Esophagus squamous epithelium (tissue), 5 donors: Measurements from ENCODE around the gene SH3BP5. TPM values are rescaled to one million over a fixed set of nuclear protein-coding genes. Genes with fewer than 3 reads are reported as not detected.
A peak's percentile ranks its signal among the peaks of the same experiment; 100 is the strongest.

ENCODE experiments used
- DNase-seq: peaks from one replicate; lab custom pipeline; 2025; lab: John Stamatoyannopoulos, UW
- H3K27ac ChIP-seq, 4 donors: fragments of 200-600 bp; sonication (generic); one replicate each; pipeline ENCODE4 v1.5.1; 2016 to 2019; ENCODE audit warnings: mild to moderate bottlenecking in 1 of 4
- H3K27me3 ChIP-seq, 4 donors: fragments of 200-600 bp; sonication (generic); 1 replicate in 3 of 4; 2 replicates in 1 of 4; pipeline versions ENCODE4 v1.5.1 to v1.6.0; 2017 to 2021; ENCODE audit warnings: antibody characterized with exemption in 1 of 4
- H3K36me3 ChIP-seq, 3 donors: fragments of 200-600 bp; sonication (generic); one replicate each; pipeline ENCODE4 v1.5.1; 2016 to 2019
- H3K4me1 ChIP-seq, 3 donors: fragments of 200-600 bp; sonication (generic); one replicate each; pipeline ENCODE4 v1.5.1; 2017 to 2019
- H3K4me3 ChIP-seq, 4 donors: fragments of 200-600 bp; sonication (generic); 1 replicate in 3 of 4; 2 replicates in 1 of 4; pipeline ENCODE4 v1.5.1; 2016 to 2019; ENCODE audit warnings: mild to moderate bottlenecking in 2 of 4, moderate library complexity in 1 of 4
- H3K9me3 ChIP-seq, 3 donors: fragments of 200-600 bp; sonication (generic); one replicate each; pipeline ENCODE4 v1.5.1; 2016 to 2019
- CTCF ChIP-seq, 6 experiments: fragments of 450-650 bp in 4 of 6; fragments of 200-600 bp in 2 of 6; sonication (generic) in 2 of 6; IDR thresholded peaks; one replicate each; pipeline ENCODE4 v1.5.1; 2016 to 2019; ENCODE audit warnings: antibody characterized with exemption in 6 of 6, mild to moderate bottlenecking in 4 of 6, moderate library complexity in 4 of 6
- POLR2A ChIP-seq, 4 donors: fragments of 450-650 bp; IDR thresholded peaks; one replicate each; pipeline ENCODE4 v1.6.1; 2017; ENCODE audit warnings: antibody characterized with exemption in 4 of 4, mild to moderate bottlenecking in 4 of 4, moderate library complexity in 3 of 4
- WGBS, 2 donors: methylation state at CpG; one replicate each; pipeline ENCODE4 v1.1.5; 2018; 5-methylcytosine and 5-hydroxymethylcytosine counted together
- intact Hi-C: fragments of 100-400 bp; cut with DNase I; formaldehyde crosslinking; loops from one replicate; pipeline ENCODE4 v1.15.0; 2022
- total RNA-seq, 4 donors: library from RNA; depleted of rRNA; stranded (reverse); fragments of >200 nt; gene quantifications; one replicate each; pipeline ENCODE4 v1.1.0, GENCODE V29; 2016
- donor health status: DM: yes; HTN: yes; CAD: no.

Gene SH3BP5
- total RNA-seq, 4 donors from 2014 or later: 8.5 to 33.8 (median 18.0) TPM

- TF ChIP-seq CTCF (IDR thresholded peaks at IDR 0.05) (no peak), POLR2A (IDR thresholded peaks at IDR 0.05) (peak in 1 of 4 donors; percentile 14)
- no peaks in the 10 kb centered on the region for H3K27me3 ChIP-seq
- no peaks in the 10 kb centered on the region for H3K9me3 ChIP-seq
- peak overlapping the region in 3 of 4 donors; percentile 1 to 59 (median 46) for H3K27ac ChIP-seq
- peak; percentile 20 for DNase-seq
- intact Hi-C loops: no loop called here
- peaks cover 18 to 37% (median 26%) of the 10 kb centered on the region in 3 donors for H3K4me1 ChIP-seq
- 53 to 74% methylated on average over 9 to 10 of the region's 14 CpGs for WGBS, 2 donors
- peaks cover 0 to under 1% (median 0%) of the 10 kb centered on the region in 3 donors for H3K36me3 ChIP-seq
- no peak overlapping the region for H3K4me3 ChIP-seq
Measured at GRCh38 chr3:15271785-15272381, 60.5 kb downstream of the SH3BP5 start.

- Histone ChIP-seq H3K36me3 (peaks cover 0 to 9% (median 0%) of the 10 kb centered on the region in 3 donors), H3K27me3 (no peaks in the 10 kb centered on the region), H3K27ac (peak overlapping the region in 1 of 4 donors; percentile 1), H3K4me3 (no peak overlapping the region), H3K9me3 (no peaks in the 10 kb centered on the region), H3K4me1 (peaks cover 18 to 37% (median 26%) of the 10 kb centered on the region in 3 donors)
- 74 to 77% methylated on average over 4 of the region's 4 CpGs for WGBS, 2 donors
- intact Hi-C loops: no loop called here
- DNase-seq: no peak
- TF ChIP-seq CTCF (IDR thresholded peaks at IDR 0.05) (no peak), POLR2A (IDR thresholded peaks at IDR 0.05) (no peak)
Measured at GRCh38 chr3:15271030-15271429, 61.4 kb downstream of the SH3BP5 start.

GRCh38 chr3:15269091-15269989 is 63.0 kb downstream of the SH3BP5 start:
- intact Hi-C loops: loop anchor here (5.0 kb wide), 2 partner anchors 63 to 108 kb away; partner anchors contain the start of gene SH3BP5
- Histone ChIP-seq H3K27me3 (no peaks in the 10 kb centered on the region), H3K9me3 (no peaks in the 10 kb centered on the region), H3K27ac (peak overlapping the region; percentile 59 to 84 (median 74)), H3K36me3 (peaks cover 0 to 14% (median 0%) of the 10 kb centered on the region in 3 donors), H3K4me1 (peaks cover 18 to 45% (median 26%) of the 10 kb centered on the region in 3 donors), H3K4me3 (peak overlapping the region in 2 of 4 donors; percentile 4 to 39)
- DNase-seq: peak; percentile 54
- WGBS, 2 donors: 55 to 88% methylated on average over 6 to 16 of the region's 29 CpGs
- peak in 1 of 6 experiments; percentile 48 for TF ChIP-seq CTCF (IDR thresholded peaks at IDR 0.05)
- peak in 2 of 4 donors; percentile 7 to 54 for TF ChIP-seq POLR2A (IDR thresholded peaks at IDR 0.05)

- Histone ChIP-seq H3K36me3 (peaks cover 0 to 14% (median 0%) of the 10 kb centered on the region in 3 donors), H3K27ac (peak overlapping the region in 3 of 4 donors; percentile 26 to 84 (median 70)), H3K9me3 (no peaks in the 10 kb centered on the region), H3K27me3 (no peaks in the 10 kb centered on the region), H3K4me1 (peaks cover 18 to 52% (median 26%) of the 10 kb centered on the region in 3 donors), H3K4me3 (no peak overlapping the region)
- peak; percentile 24 for DNase-seq
- TF ChIP-seq POLR2A (IDR thresholded peaks at IDR 0.05) (no peak), CTCF (IDR thresholded peaks at IDR 0.05) (peak; percentile 87 to 97 (median 94))
- 0% methylated on average over 5 to 8 of the region's 15 CpGs for WGBS, 2 donors
- intact Hi-C loops: loop anchor here (5.0 kb wide), 2 partner anchors 64 to 109 kb away; partner anchors contain the start of gene SH3BP5
Measured at GRCh38 chr3:15268033-15268631, 64.3 kb downstream of the SH3BP5 start.
